Measurements from ENCODE around the gene EEA1. TPM values are rescaled to one million over a fixed set of nuclear protein-coding genes. Genes with fewer than 3 reads are reported as not detected.
"Not testable (repeated sequence)": the region's sequence is repeated elsewhere in the genome, so short reads cannot be mapped to it uniquely, and the experiment has no call there.

The EEA1 gene
- total RNA-seq, 1 experiment from 2014 or later: 7.9 TPM

DNA sequence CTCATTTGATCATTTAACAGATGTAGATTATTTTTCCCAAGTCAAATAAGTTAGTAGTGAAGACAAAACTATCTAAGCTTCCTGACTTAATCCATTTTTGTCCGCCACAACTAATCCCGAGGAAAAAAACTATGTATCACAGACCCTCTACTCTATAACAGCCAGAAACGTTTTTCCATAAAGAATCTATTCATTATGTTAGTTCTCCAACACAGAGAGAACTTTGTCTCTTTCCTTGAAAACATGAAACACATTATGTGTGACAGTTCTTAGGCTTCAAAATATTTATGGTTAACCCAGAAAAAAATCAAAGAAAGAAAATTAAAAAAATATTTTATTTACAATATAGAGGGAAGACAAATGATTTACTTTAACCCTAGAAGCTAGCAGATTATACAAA lies 126.2 kb downstream of the EEA1 start:
- no peak overlapping the region for H2AFZ ChIP-seq (ENCODE audit: low read length)
- no peaks in the 10 kb centered on the region for H3F3A ChIP-seq (ENCODE audit: low read length, unreplicated experiment)
- no peak overlapping the region for H3K4me3 ChIP-seq (ENCODE audit: low read length)
- no peak overlapping the region for H3K4me2 ChIP-seq (ENCODE audit: low read length)
- no peaks in the 10 kb centered on the region for H3K9me3 ChIP-seq (ENCODE audit: low read length)
- H3K27ac ChIP-seq (ENCODE audit: low read length): no peak overlapping the region
- H3K27me3 ChIP-seq (ENCODE audit: low read length): no peaks in the 10 kb centered on the region
- ChIA-PET POLR2A (ENCODE audit: unreplicated experiment) (no interaction called here), CTCF (no interaction called here)
- H3K9ac ChIP-seq (ENCODE audit: low read length): no peak overlapping the region
- peaks cover 10% of the 10 kb centered on the region; the same call in 1 of the 2 replicates for H3K36me3 ChIP-seq (ENCODE audit: low read depth, low read length)
- intact Hi-C loops (cut with micrococcal nuclease): no loop called here
- no peaks in the 10 kb centered on the region for H3K79me2 ChIP-seq (ENCODE audit: low read length)
- no TSS peak for BruUV-seq (replicated peaks)
- no peaks in the 10 kb centered on the region for H3K9me2 ChIP-seq (replicated peaks; ENCODE audit: low read length)
- DNase-seq: no peak
- H4K20me1 ChIP-seq (ENCODE audit: low read length): no peaks in the 10 kb centered on the region
- H3K4me1 ChIP-seq (ENCODE audit: insufficient read depth, low read length): no peaks in the 10 kb centered on the region
- no peak for ATAC-seq
- TF ChIP-seq EZH2phosphoT487 (IDR thresholded peaks at IDR 0.05; ENCODE audit: borderline replicate concordance, low read length): no peak
- TF ChIP-seq, protein P1, sequence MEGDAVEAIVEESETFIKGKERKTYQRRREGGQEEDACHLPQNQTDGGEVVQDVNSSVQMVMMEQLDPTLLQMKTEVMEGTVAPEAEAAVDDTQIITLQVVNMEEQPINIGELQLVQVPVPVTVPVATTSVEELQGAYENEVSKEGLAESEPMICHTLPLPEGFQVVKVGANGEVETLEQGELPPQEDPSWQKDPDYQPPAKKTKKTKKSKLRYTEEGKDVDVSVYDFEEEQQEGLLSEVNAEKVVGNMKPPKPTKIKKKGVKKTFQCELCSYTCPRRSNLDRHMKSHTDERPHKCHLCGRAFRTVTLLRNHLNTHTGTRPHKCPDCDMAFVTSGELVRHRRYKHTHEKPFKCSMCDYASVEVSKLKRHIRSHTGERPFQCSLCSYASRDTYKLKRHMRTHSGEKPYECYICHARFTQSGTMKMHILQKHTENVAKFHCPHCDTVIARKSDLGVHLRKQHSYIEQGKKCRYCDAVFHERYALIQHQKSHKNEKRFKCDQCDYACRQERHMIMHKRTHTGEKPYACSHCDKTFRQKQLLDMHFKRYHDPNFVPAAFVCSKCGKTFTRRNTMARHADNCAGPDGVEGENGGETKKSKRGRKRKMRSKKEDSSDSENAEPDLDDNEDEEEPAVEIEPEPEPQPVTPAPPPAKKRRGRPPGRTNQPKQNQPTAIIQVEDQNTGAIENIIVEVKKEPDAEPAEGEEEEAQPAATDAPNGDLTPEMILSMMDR (conservative IDR thresholded peaks at IDR 0.05; ENCODE audit: low read depth, low read length): no peak

DNA sequence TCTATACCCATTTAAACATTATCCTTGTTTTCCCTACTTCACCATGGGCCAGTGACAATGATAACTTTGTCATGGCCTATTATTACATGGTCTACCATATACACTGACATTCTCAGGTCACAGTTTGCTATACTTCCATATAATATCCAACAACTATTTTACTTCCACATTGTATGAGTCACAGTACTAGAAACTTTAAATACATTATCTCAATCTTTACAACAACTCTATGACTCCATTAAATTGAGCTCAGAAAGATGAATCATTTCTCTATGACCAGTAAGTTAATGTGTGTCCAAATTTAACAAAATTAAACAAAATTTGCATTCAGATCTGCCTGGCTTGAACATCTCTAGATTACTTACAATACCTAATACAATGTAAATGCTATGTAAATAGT lies 132.4 kb downstream of the EEA1 start:
- Histone ChIP-seq H3K79me2 (ENCODE audit: low read length) (no peaks in the 10 kb centered on the region), H3K27me3 (ENCODE audit: low read length) (no peaks in the 10 kb centered on the region), H3K4me3 (ENCODE audit: low read length) (no peak overlapping the region), H3K9me2 (replicated peaks; ENCODE audit: low read length) (no peaks in the 10 kb centered on the region), H2AFZ (ENCODE audit: low read length) (no peak overlapping the region), H3K4me1 (ENCODE audit: insufficient read depth, low read length) (no peaks in the 10 kb centered on the region), H3F3A (ENCODE audit: low read length, unreplicated experiment) (no peaks in the 10 kb centered on the region), H3K4me2 (ENCODE audit: low read length) (no peak overlapping the region), H3K9ac (ENCODE audit: low read length) (no peak overlapping the region), H3K36me3 (ENCODE audit: low read depth, low read length) (peaks cover 5% of the 10 kb centered on the region; the same call in 1 of the 2 replicates), H3K27ac (ENCODE audit: low read length) (no peak overlapping the region), H3K9me3 (ENCODE audit: low read length) (no peaks in the 10 kb centered on the region), H4K20me1 (ENCODE audit: low read length) (no peaks in the 10 kb centered on the region)
- intact Hi-C loops (cut with micrococcal nuclease): no loop called here
- BruUV-seq (replicated peaks): no TSS peak
- ATAC-seq: peak; percentile 73
- DNase-seq: peak; percentile 28
- ChIA-PET CTCF (interaction anchor here (0.6 kb wide), 2 partner anchors 61 to 635 kb away, joined by 3 read pairs; no protein-coding TSS in a partner anchor), POLR2A (ENCODE audit: unreplicated experiment) (interaction anchor here (0.6 kb wide), 1 partner anchor 33 kb away, joined by 7 read pairs; no protein-coding TSS in a partner anchor)
- TF ChIP-seq, protein P1 (conservative IDR thresholded peaks at IDR 0.05; ENCODE audit: low read depth, low read length): no peak
- no peak for TF ChIP-seq EZH2 (IDR thresholded peaks at IDR 0.05; ENCODE audit: low read length, unreplicated experiment)
- TF ChIP-seq EZH2phosphoT487 (IDR thresholded peaks at IDR 0.05; ENCODE audit: borderline replicate concordance, low read length): no peak

DNA sequence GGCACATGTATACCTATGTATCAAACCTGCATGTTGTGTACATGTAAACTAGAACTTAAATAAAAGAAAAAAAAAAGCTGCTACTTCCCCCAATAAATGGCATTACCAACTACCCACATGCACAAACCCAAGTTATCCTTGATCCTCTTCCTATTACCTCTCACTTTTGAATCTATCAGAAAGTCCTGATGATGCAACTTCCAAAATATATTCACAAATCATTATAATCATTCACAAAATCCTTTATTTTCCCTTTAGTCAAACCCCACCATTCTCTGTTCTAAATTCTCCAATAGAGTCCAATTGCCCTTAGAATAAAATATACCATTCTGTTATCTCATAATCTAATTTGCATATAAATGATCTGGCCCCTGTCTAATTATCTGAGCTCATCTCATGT lies 134.3 kb downstream of the EEA1 start:
- Histone ChIP-seq H3K4me2 (ENCODE audit: low read length) (no peak overlapping the region), H4K20me1 (ENCODE audit: low read length) (no peaks in the 10 kb centered on the region), H3K9ac (ENCODE audit: low read length) (no peak overlapping the region), H3K27me3 (ENCODE audit: low read length) (no peaks in the 10 kb centered on the region), H3K79me2 (ENCODE audit: low read length) (no peaks in the 10 kb centered on the region), H3K9me3 (ENCODE audit: low read length) (no peaks in the 10 kb centered on the region), H2AFZ (ENCODE audit: low read length) (no peak overlapping the region), H3F3A (ENCODE audit: low read length, unreplicated experiment) (no peaks in the 10 kb centered on the region), H3K27ac (ENCODE audit: low read length) (no peak overlapping the region), H3K9me2 (replicated peaks; ENCODE audit: low read length) (no peaks in the 10 kb centered on the region), H3K4me1 (ENCODE audit: insufficient read depth, low read length) (no peaks in the 10 kb centered on the region), H3K4me3 (ENCODE audit: low read length) (no peak overlapping the region), H3K36me3 (ENCODE audit: low read depth, low read length) (0 out of 2 replicates have a peak, but pooled peaks cover 2% of the 10 kb centered on the region)
- DNase-seq: no peak
- intact Hi-C loops (cut with micrococcal nuclease): no loop called here
- TF ChIP-seq, protein P1 (conservative IDR thresholded peaks at IDR 0.05; ENCODE audit: low read depth, low read length): no peak
- no peak for TF ChIP-seq EZH2 (IDR thresholded peaks at IDR 0.05; ENCODE audit: low read length, unreplicated experiment)
- TF ChIP-seq EZH2phosphoT487 (IDR thresholded peaks at IDR 0.05; ENCODE audit: borderline replicate concordance, low read length): no peak
- ChIA-PET POLR2A (ENCODE audit: unreplicated experiment) (no interaction called here), CTCF (no interaction called here)
- ATAC-seq: no peak
- BruUV-seq (replicated peaks): no TSS peak

DNA sequence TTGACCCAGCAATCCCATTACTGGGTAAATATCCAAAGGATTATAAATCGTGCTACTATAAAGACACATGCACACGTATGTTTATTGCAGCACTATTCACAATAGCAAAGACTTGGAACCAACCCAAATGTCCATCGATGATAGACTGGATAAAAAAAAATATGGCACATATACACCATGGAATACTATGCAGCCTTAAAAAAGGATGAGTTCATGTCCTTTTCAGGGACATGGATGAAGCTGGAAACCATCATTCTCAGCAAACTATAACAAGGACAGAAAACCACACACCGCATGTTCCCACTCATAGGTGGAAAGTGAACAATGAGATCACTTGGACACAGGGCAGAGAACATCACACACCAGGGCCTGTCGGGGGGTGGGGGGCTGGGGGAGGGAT lies 134.7 kb downstream of the EEA1 start:
- H3K9me3 ChIP-seq (ENCODE audit: low read length); H3K4me2 ChIP-seq (ENCODE audit: low read length); CTCF ChIA-PET; H3K79me2 ChIP-seq (ENCODE audit: low read length); H2AFZ ChIP-seq (ENCODE audit: low read length); intact Hi-C loops (cut with micrococcal nuclease); H3K4me1 ChIP-seq (ENCODE audit: insufficient read depth, low read length); H3F3A ChIP-seq (ENCODE audit: low read length, unreplicated experiment); H3K9ac ChIP-seq (ENCODE audit: low read length); H4K20me1 ChIP-seq (ENCODE audit: low read length); H3K36me3 ChIP-seq (ENCODE audit: low read depth, low read length); H3K27ac ChIP-seq (ENCODE audit: low read length); H3K9me2 ChIP-seq (replicated peaks; ENCODE audit: low read length); ATAC-seq; DNase-seq; H3K27me3 ChIP-seq (ENCODE audit: low read length); BruUV-seq (replicated peaks); POLR2A ChIA-PET (ENCODE audit: unreplicated experiment); H3K4me3 ChIP-seq (ENCODE audit: low read length): not testable (repeated sequence)

Measured in PC-3 (cell line).